Omental fat pad (tissue), 4 donors: Measurements from ENCODE around the gene CCN5. TPM values are rescaled to one million over a fixed set of nuclear protein-coding genes. Genes with fewer than 3 reads are reported as not detected.
A peak's percentile ranks its signal among the peaks of the same experiment; 100 is the strongest.

Source experiments
- ATAC-seq: fragments of 150-250 bp; one replicate; pipeline ENCODE4 v1.9.1; 2016; ENCODE audit warnings: mild to moderate bottlenecking, moderate library complexity; ENCODE audit not compliant: low FRiP score
- DNase-seq: peaks from one replicate; pipeline ENCODE4 v3.0.0-alpha.2; 2019; ENCODE audit warnings: low spot score
- total RNA-seq, 4 donors: library from RNA; depleted of rRNA; stranded (reverse); fragments of >200 nt; gene quantifications; one replicate each; pipeline ENCODE4 v1.1.0, GENCODE V29; 2016
- TF ChIP-seq, protein P1 (sequence below), 3 donors: fragments of 450-650 bp; IDR thresholded peaks; one replicate each; pipeline ENCODE4 v1.5.1; 2016 to 2017; ENCODE audit warnings: antibody characterized with exemption in 3 of 3, mild to moderate bottlenecking in 3 of 3, moderate library complexity in 2 of 3

The CCN5 gene
- total RNA-seq, 4 donors from 2014 or later, result 25.9 to 81.7 (median 61.3) TPM

GRCh38 chr20:44743916-44744655, 28.9 kb downstream of the CCN5 start:
- DNase-seq (no peak), ATAC-seq (no peak)
- TF ChIP-seq, protein P1, sequence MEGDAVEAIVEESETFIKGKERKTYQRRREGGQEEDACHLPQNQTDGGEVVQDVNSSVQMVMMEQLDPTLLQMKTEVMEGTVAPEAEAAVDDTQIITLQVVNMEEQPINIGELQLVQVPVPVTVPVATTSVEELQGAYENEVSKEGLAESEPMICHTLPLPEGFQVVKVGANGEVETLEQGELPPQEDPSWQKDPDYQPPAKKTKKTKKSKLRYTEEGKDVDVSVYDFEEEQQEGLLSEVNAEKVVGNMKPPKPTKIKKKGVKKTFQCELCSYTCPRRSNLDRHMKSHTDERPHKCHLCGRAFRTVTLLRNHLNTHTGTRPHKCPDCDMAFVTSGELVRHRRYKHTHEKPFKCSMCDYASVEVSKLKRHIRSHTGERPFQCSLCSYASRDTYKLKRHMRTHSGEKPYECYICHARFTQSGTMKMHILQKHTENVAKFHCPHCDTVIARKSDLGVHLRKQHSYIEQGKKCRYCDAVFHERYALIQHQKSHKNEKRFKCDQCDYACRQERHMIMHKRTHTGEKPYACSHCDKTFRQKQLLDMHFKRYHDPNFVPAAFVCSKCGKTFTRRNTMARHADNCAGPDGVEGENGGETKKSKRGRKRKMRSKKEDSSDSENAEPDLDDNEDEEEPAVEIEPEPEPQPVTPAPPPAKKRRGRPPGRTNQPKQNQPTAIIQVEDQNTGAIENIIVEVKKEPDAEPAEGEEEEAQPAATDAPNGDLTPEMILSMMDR (IDR thresholded peaks at IDR 0.05), result no peak

GRCh38 chr20:44745122-44745597, 30.0 kb downstream of the CCN5 start:
- ATAC-seq, result peak; percentile 5
- TF ChIP-seq, protein P1 (IDR thresholded peaks at IDR 0.05), result no peak
- DNase-seq, result no peak

- ATAC-seq, result peak; percentile 77
- TF ChIP-seq, protein P1 (IDR thresholded peaks at IDR 0.05), result no peak
- no peak for DNase-seq
These were observed 30.6 kb downstream of the CCN5 start, which contains the start of gene KCNK15 for GRCh38 chr20:44745598-44746366. TSS of gene KCNK15 (plus strand) at chr20:44745865. CDS start at chr20:44745911, 46 bp downstream.

DNA sequence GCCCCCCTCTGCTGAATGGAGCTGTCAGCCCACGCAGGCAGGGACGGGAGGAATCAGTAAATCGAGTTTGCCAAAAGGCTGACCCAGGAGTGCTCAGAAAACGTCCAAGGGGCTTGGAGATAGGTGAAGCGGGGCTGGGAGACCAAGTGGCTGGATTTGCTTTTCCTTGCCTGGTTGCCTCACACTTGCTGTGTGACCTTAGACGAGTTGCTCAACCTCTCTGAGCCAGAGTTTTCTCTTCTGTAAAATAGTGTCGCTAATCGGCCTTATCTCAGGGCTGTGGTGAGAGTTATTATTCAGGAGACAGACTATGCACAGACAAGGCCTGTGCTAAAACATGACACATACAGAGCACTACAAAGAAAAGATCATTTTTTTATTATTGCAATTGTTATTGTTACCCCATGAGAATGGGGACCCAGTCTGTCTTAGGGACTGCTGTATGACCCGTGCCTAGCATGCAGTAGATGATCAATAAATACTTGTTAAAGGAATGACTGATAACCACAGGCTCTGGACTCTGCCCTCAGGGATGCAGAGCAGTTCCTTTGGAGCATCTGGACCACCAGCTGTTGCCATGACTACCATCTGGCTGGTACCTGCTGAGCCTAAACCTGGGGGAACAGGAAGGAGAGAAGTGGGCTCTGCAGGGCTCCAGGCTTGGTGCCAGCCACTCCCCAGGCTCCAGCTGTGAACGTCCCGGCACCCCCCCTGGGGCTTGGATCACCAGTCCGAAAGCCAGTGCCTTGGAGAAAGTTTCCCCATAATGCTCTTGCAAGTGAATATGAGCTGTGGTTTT, 31.4 kb downstream of the CCN5 start:
- DNase-seq (no peak), ATAC-seq (no peak)
- TF ChIP-seq, protein P1 (IDR thresholded peaks at IDR 0.05), result no peak

- TF ChIP-seq, protein P1 (IDR thresholded peaks at IDR 0.05), result peak in 1 of 3 donors; percentile 21
- DNase-seq (peak; percentile 69), ATAC-seq (peak; percentile 53)
These were observed 32.2 kb downstream of the CCN5 start for GRCh38 chr20:44747166-44748004.

GRCh38 chr20:44748005-44748370, 32.8 kb downstream of the CCN5 start:
- ATAC-seq (no peak), DNase-seq (no peak)

More at GRCh38 chr20:44748005-44748370, 32.8 kb downstream of the CCN5 start:
- TF ChIP-seq, protein P1 (IDR thresholded peaks at IDR 0.05), result no peak
